Activated B cell treated with CpG ODN at 0.5 μM for 24 hours (primary cell): ENCODE data around the gene PNPLA7. TPM values are rescaled to one million over a fixed set of nuclear protein-coding genes. Genes with fewer than 3 reads are reported as not detected.
A peak's percentile ranks its signal among the peaks of the same experiment; 100 is the strongest.

Source experiments
- ATAC-seq: fragments of 200-7000 bp; cut with Tn5 transposase; one replicate; pipeline ENCODE4 v1.10.0; 2021; ENCODE audit warnings: low read depth, mild to moderate bottlenecking, moderate library complexity
- CTCF ChIA-PET: fragments of 350-600 bp; sonication (Branson Sonifier 250); formaldehyde crosslinking; loops from one replicate; lab custom pipeline; 2021; ENCODE audit warnings: antibody characterized with exemption; lab: Charles Lee
- POLR2A ChIA-PET: fragments of 350-600 bp; sonication (Branson Sonifier 250); formaldehyde crosslinking; loops from one replicate; lab custom pipeline; 2021; ENCODE audit warnings: antibody characterized with exemption; lab: Charles Lee
- DNase-seq: peaks from one replicate; pipeline ENCODE4 v3.0.0; 2022
- H3K27ac Mint-ChIP-seq: one replicate; pipeline ENCODE4 v1.8.0; 2020; ENCODE audit warnings: mixed read lengths
- H3K27me3 Mint-ChIP-seq: one replicate; pipeline ENCODE4 v1.8.0; 2021; ENCODE audit warnings: mixed read lengths
- H3K36me3 Mint-ChIP-seq: one replicate; pipeline ENCODE4 v1.8.0; 2021; ENCODE audit warnings: low read depth, mixed read lengths
- H3K4me1 Mint-ChIP-seq: one replicate; pipeline ENCODE4 v1.8.0; 2021; ENCODE audit warnings: mixed read lengths
- H3K4me3 Mint-ChIP-seq: one replicate; pipeline ENCODE4 v1.8.0; 2020; ENCODE audit warnings: mild to moderate bottlenecking, mixed read lengths
- H3K9me3 Mint-ChIP-seq: one replicate; pipeline ENCODE4 v1.8.0; 2020; ENCODE audit warnings: mixed read lengths
- intact Hi-C: fragments of 100-400 bp; cut with micrococcal nuclease; formaldehyde crosslinking; loops from one replicate; pipeline ENCODE4 v1.15.1; 2024
- total RNA-seq: library from RNA; stranded (reverse); gene quantifications from 2 replicates; pipeline ENCODE4 v1.2.3, GENCODE V29; 2022
- TF ChIP-seq, protein P1 (sequence below): fragments of 200-600 bp; IDR thresholded peaks from one replicate; pipeline ENCODE4 v1.8.0; 2022; ENCODE audit warnings: antibody characterized with exemption, mild to moderate bottlenecking

Gene PNPLA7
- total RNA-seq, 1 donor from 2014 or later, result 5.5 TPM

- Mint-ChIP-seq H3K9me3 (no peaks in the 10 kb centered on the region), H3K4me1 (peaks cover 30% of the 10 kb centered on the region), H3K4me3 (peak overlapping the region; percentile 57), H3K27ac (no peak overlapping the region), H3K27me3 (no peaks in the 10 kb centered on the region), H3K36me3 (peaks cover 7% of the 10 kb centered on the region)
- ATAC-seq (peak; percentile 7), DNase-seq (no peak)
- POLR2A ChIA-PET, result interaction anchor here (1.0 to 1.3 kb wide), 2 partner anchors 12 to 36 kb away, joined by 4 to 9 read pairs; partner anchors contain the start of genes EXD3 and NOXA1
- CTCF ChIA-PET, result interaction anchor here (1.0 kb wide), 1 partner anchor 77 kb away, joined by 3 read pairs; no protein-coding TSS in a partner anchor
- intact Hi-C loops, result loop anchor here (2.0 kb wide), 2 partner anchors 146 to 668 kb away; partner anchors contain the start of genes ARRDC1 and TMEM141
- TF ChIP-seq, protein P1, sequence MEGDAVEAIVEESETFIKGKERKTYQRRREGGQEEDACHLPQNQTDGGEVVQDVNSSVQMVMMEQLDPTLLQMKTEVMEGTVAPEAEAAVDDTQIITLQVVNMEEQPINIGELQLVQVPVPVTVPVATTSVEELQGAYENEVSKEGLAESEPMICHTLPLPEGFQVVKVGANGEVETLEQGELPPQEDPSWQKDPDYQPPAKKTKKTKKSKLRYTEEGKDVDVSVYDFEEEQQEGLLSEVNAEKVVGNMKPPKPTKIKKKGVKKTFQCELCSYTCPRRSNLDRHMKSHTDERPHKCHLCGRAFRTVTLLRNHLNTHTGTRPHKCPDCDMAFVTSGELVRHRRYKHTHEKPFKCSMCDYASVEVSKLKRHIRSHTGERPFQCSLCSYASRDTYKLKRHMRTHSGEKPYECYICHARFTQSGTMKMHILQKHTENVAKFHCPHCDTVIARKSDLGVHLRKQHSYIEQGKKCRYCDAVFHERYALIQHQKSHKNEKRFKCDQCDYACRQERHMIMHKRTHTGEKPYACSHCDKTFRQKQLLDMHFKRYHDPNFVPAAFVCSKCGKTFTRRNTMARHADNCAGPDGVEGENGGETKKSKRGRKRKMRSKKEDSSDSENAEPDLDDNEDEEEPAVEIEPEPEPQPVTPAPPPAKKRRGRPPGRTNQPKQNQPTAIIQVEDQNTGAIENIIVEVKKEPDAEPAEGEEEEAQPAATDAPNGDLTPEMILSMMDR, result no peak
These were observed 91.7 kb downstream of the PNPLA7 start for GRCh38 chr9:137458194-137459151.

- intact Hi-C loops, result loop anchor here (2.0 kb wide), 2 partner anchors 147 to 667 kb away; partner anchors contain the start of genes ARRDC1 and TMEM141
- H3K4me3 Mint-ChIP-seq, result no peak overlapping the region
- no peak overlapping the region for H3K27ac Mint-ChIP-seq
- DNase-seq, result no peak
- TF ChIP-seq, protein P1, result no peak
- no peak for ATAC-seq
- ChIA-PET CTCF (interaction anchor here (1.2 kb wide), 1 partner anchor 14 kb away, joined by 3 read pairs; no protein-coding TSS in a partner anchor), POLR2A (no interaction called here)
- H3K4me1 Mint-ChIP-seq, result peaks cover 30% of the 10 kb centered on the region
- no peaks in the 10 kb centered on the region for H3K9me3 Mint-ChIP-seq
- H3K27me3 Mint-ChIP-seq, result no peaks in the 10 kb centered on the region
- H3K36me3 Mint-ChIP-seq, result peaks cover 7% of the 10 kb centered on the region
These were observed 92.6 kb downstream of the PNPLA7 start for GRCh38 chr9:137457406-137458193.

- DNase-seq, result peak; percentile 11
- ChIA-PET POLR2A (interaction anchor here (0.8 to 1.6 kb wide), 2 partner anchors 216 to 730 kb away, joined by 3 read pairs; partner anchors contain the start of gene TUBB4B), CTCF (interaction anchor here (1.2 kb wide), 1 partner anchor 13 kb away, joined by 3 read pairs; no protein-coding TSS in a partner anchor)
- Mint-ChIP-seq H3K4me1 (peaks cover 32% of the 10 kb centered on the region), H3K27ac (no peak overlapping the region), H3K4me3 (no peak overlapping the region), H3K36me3 (peaks cover 7% of the 10 kb centered on the region), H3K27me3 (no peaks in the 10 kb centered on the region), H3K9me3 (no peaks in the 10 kb centered on the region)
- TF ChIP-seq, protein P1, result no peak
- intact Hi-C loops, result no loop called here
- no peak for ATAC-seq
These were observed 93.3 kb downstream of the PNPLA7 start for GRCh38 chr9:137456864-137457405.

- Mint-ChIP-seq H3K4me1 (peaks cover 29% of the 10 kb centered on the region), H3K4me3 (peak overlapping the region; percentile 29), H3K36me3 (peaks cover 7% of the 10 kb centered on the region), H3K27ac (no peak overlapping the region), H3K27me3 (no peaks in the 10 kb centered on the region), H3K9me3 (no peaks in the 10 kb centered on the region)
- ATAC-seq (no peak), DNase-seq (peak; percentile 10)
- intact Hi-C loops, result no loop called here
- POLR2A ChIA-PET, result interaction anchor here (0.8 to 1.6 kb wide), 3 partner anchors 135 to 729 kb away, joined by 3 read pairs; partner anchors contain the start of gene TUBB4B
- TF ChIP-seq, protein P1, result no peak
- CTCF ChIA-PET, result interaction anchor here (1.2 kb wide), 1 partner anchor 13 kb away, joined by 3 read pairs; no protein-coding TSS in a partner anchor
These were observed 93.9 kb downstream of the PNPLA7 start for GRCh38 chr9:137456061-137456863.
